Neural progenitor cell (in vitro differentiated cells): ENCODE measurements around the gene CYP2F1. TPM values are rescaled to one million over a fixed set of nuclear protein-coding genes. Genes with fewer than 3 reads are reported as not detected.
"Not testable (repeated sequence)": the region's sequence is repeated elsewhere in the genome, so short reads cannot be mapped to it uniquely, and the experiment has no call there.

Experiments used
- DNase-seq: peaks from one replicate; pipeline ENCODE4 v3.0.0-alpha.2; 2016; ENCODE audit warnings: low spot score
- H2AFZ ChIP-seq: fragments of 200-600 bp; sonication (generic); replicated peaks from 2 replicates; pipeline ENCODE4 v1.6.1; 2016; ENCODE audit warnings: antibody characterized with exemption
- H3F3A ChIP-seq: fragments of 200-600 bp; sonication (generic); 2 replicates; pipeline ENCODE4 v1.6.1; 2016; ENCODE audit warnings: antibody characterized with exemption, low read depth
- H3K27ac ChIP-seq: fragments of 200-600 bp; sonication (generic); 2 replicates; pipeline ENCODE4 v1.5.1; 2016; ENCODE audit warnings: mild to moderate bottlenecking
- H3K27me3 ChIP-seq: fragments of 200-600 bp; sonication (generic); 2 replicates; pipeline ENCODE4 v1.6.1; 2016; ENCODE audit warnings: mild to moderate bottlenecking, moderate library complexity
- H3K36me3 ChIP-seq: fragments of 200-600 bp; sonication (generic); 2 replicates; pipeline ENCODE4 v1.5.1; 2016
- H3K4me1 ChIP-seq: fragments of 200-600 bp; sonication (generic); 2 replicates; pipeline ENCODE4 v1.6.1; 2016; ENCODE audit warnings: mixed run types
- H3K4me2 ChIP-seq: fragments of 200-600 bp; sonication (generic); 2 replicates; pipeline ENCODE4 v1.6.1; 2016
- H3K4me3 ChIP-seq: fragments of 200-600 bp; sonication (generic); 2 replicates; pipeline ENCODE4 v1.5.1; 2016
- H3K79me2 ChIP-seq: fragments of 200-600 bp; sonication (generic); 2 replicates; pipeline ENCODE4 v1.6.1; 2016; ENCODE audit warnings: low read depth
- H3K9ac ChIP-seq: fragments of 200-600 bp; sonication (generic); 2 replicates; pipeline ENCODE4 v1.6.1; 2016
- H3K9me3 ChIP-seq: fragments of 200-600 bp; sonication (generic); 2 replicates; pipeline ENCODE4 v1.5.1; 2016; ENCODE audit warnings: low read depth
- H4K20me1 ChIP-seq: fragments of 200-600 bp; sonication (generic); 2 replicates; pipeline ENCODE4 v1.6.1; 2016; ENCODE audit warnings: low read depth
- H3K27ac Mint-ChIP-seq: 3 replicates; pipeline ENCODE4 v1.8.0; 2021; ENCODE audit warnings: mixed read lengths
- H3K27me3 Mint-ChIP-seq: 2 replicates; pipeline ENCODE4 v1.8.0; 2022; ENCODE audit warnings: low read depth, mild to moderate bottlenecking, inconsistent platforms, moderate library complexity, mixed read lengths; ENCODE audit not compliant: insufficient read depth
- H3K36me3 Mint-ChIP-seq: 3 replicates; pipeline ENCODE4 v1.8.0; 2021; ENCODE audit warnings: mixed read lengths
- H3K4me1 Mint-ChIP-seq: 3 replicates; pipeline ENCODE4 v1.8.0; 2021; ENCODE audit warnings: mixed read lengths
- H3K4me3 Mint-ChIP-seq: 3 replicates; pipeline ENCODE4 v1.8.0; 2021; ENCODE audit warnings: mild to moderate bottlenecking, moderate library complexity, mixed read lengths
- H3K9me3 Mint-ChIP-seq: 3 replicates; pipeline ENCODE4 v1.8.0; 2020; ENCODE audit warnings: mixed read lengths
- EZH2 ChIP-seq: fragments of 200-600 bp; sonication (generic); IDR thresholded peaks from 2 replicates; pipeline ENCODE4 v1.6.1; 2017; ENCODE audit warnings: antibody characterized with exemption, mild to moderate bottlenecking, moderate library complexity
- EZH2phosphoT487 ChIP-seq: fragments of 200-600 bp; sonication (generic); IDR thresholded peaks from 2 replicates; pipeline ENCODE4 v1.6.1; 2017; ENCODE audit warnings: antibody characterized with exemption
- total RNA-seq: library from RNA; depleted of rRNA; stranded (reverse); fragments of >200 nt; gene quantifications from 2 replicates; pipeline ENCODE4 v1.2.3, GENCODE V29; 2015; ENCODE audit warnings: low replicate concordance
- TF ChIP-seq, protein P1 (sequence below): fragments of 200-600 bp; sonication (generic); IDR thresholded peaks from 2 replicates; pipeline ENCODE4 v1.5.1; 2017; ENCODE audit warnings: antibody characterized with exemption, mild to moderate bottlenecking

CYP2F1 gene
- total RNA-seq, 1 donor from 2014 or later: not detected

DNA sequence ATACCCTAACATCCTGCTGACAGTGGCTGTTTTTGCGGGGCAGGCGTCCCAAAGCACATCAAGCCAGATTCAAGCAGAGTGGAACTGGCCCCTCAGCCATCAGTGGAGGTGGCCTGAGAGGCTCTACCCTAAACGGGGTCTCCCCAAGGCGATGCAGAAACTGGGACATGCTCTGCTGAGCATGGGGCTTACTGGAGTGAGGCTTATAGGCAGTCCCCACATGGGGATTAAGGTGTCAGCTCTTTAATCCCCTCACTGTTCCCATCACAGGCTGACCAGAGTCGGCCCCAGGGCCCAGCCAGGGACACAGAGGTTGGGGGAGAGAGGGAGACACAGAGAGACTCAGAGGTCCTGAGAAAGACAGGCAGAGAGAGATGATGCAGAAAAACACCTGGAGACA is 17.0 kb downstream of the CYP2F1 start:
- Mint-ChIP-seq H3K9me3 (no peaks in the 10 kb centered on the region), H3K27ac (no peak overlapping the region), H3K4me1 (peaks cover 22% of the 10 kb centered on the region), H3K4me3 (no peak overlapping the region), H3K36me3 (no peaks in the 10 kb centered on the region), H3K27me3 (peaks cover 16% of the 10 kb centered on the region)
- no peak overlapping the region for H3K9ac ChIP-seq
- no peak for TF ChIP-seq EZH2
- TF ChIP-seq, protein P1, sequence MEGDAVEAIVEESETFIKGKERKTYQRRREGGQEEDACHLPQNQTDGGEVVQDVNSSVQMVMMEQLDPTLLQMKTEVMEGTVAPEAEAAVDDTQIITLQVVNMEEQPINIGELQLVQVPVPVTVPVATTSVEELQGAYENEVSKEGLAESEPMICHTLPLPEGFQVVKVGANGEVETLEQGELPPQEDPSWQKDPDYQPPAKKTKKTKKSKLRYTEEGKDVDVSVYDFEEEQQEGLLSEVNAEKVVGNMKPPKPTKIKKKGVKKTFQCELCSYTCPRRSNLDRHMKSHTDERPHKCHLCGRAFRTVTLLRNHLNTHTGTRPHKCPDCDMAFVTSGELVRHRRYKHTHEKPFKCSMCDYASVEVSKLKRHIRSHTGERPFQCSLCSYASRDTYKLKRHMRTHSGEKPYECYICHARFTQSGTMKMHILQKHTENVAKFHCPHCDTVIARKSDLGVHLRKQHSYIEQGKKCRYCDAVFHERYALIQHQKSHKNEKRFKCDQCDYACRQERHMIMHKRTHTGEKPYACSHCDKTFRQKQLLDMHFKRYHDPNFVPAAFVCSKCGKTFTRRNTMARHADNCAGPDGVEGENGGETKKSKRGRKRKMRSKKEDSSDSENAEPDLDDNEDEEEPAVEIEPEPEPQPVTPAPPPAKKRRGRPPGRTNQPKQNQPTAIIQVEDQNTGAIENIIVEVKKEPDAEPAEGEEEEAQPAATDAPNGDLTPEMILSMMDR: no peak
- TF ChIP-seq EZH2phosphoT487: no peak
- no peaks in the 10 kb centered on the region for H3K9me3 ChIP-seq
- H3F3A ChIP-seq: peaks cover 24% of the 10 kb centered on the region
- H3K27me3 ChIP-seq: peaks cover 20% of the 10 kb centered on the region
- H3K79me2 ChIP-seq: no peaks in the 10 kb centered on the region
- no peak overlapping the region for H3K27ac ChIP-seq
- H3K4me1 ChIP-seq: peaks cover 7% of the 10 kb centered on the region
- no peak overlapping the region for H3K4me3 ChIP-seq
- no peak overlapping the region for H2AFZ ChIP-seq
- no peaks in the 10 kb centered on the region for H4K20me1 ChIP-seq
- DNase-seq: peak; percentile 72
- H3K36me3 ChIP-seq: no peaks in the 10 kb centered on the region
- H3K4me2 ChIP-seq: peak overlapping the region; percentile 4

DNA sequence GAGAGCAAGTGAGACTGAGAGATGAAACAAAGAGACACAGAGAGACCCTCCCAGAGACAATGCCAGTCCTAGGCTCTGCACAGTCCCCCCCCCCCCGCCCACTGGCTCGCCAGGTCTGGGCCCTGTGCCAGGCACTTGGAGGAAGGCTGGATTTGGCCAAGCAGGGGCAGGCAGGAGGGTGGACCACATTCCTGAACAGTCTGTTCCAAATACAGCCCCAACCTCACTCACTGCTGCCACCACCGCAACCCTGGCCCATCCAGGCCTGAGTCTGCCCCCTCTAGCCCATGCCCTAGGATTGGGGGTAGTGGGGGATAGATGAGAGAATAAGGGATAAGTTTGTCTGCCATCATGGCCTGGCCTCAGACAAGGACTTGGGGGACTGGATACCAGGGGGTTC is 19.0 kb downstream of the CYP2F1 start:
- H3K4me2 ChIP-seq: no peak overlapping the region
- no peak overlapping the region for H3K9ac ChIP-seq
- H3K36me3 ChIP-seq: no peaks in the 10 kb centered on the region
- H3K27me3 ChIP-seq: peaks cover 20% of the 10 kb centered on the region
- Mint-ChIP-seq H3K27me3 (peaks cover 14% of the 10 kb centered on the region), H3K4me1 (peaks cover 13% of the 10 kb centered on the region), H3K9me3 (peaks cover 3% of the 10 kb centered on the region), H3K4me3 (peak overlapping the region; percentile 53), H3K27ac (no peak overlapping the region), H3K36me3 (no peaks in the 10 kb centered on the region)
- H2AFZ ChIP-seq: no peak overlapping the region
- no peaks in the 10 kb centered on the region for H3K79me2 ChIP-seq
- peaks cover 7% of the 10 kb centered on the region for H3K4me1 ChIP-seq
- no peak for TF ChIP-seq EZH2
- TF ChIP-seq, protein P1: no peak
- TF ChIP-seq EZH2phosphoT487: no peak
- no peak for DNase-seq
- H3F3A ChIP-seq: peaks cover 15% of the 10 kb centered on the region
- no peaks in the 10 kb centered on the region for H4K20me1 ChIP-seq
- H3K4me3 ChIP-seq: no peak overlapping the region
- H3K27ac ChIP-seq: no peak overlapping the region
- H3K9me3 ChIP-seq: no peaks in the 10 kb centered on the region

DNA sequence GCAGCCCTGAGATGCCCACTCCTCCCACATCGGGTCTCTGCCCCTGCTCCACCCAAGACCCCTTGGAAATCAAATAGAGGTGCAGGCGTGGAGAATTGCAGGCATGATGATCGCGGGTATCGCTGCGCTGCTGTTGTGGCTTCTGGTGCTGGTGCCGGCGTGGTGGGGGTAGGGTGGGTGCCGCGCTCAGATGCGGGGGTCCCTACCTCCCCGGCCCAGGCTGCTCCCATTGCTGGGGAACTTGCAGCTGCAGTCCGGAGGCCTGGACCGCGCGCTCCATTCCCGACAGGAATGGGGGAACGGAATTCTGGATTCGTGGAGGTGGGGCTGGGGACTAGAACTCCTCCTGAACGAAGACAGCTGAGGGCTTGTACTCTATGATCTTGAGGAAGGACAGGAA is 20.4 kb downstream of the CYP2F1 start:
- Mint-ChIP-seq H3K36me3 (no peaks in the 10 kb centered on the region), H3K4me3 (peak overlapping the region; percentile 75)

GRCh38 chr19:41135390-41136384 is 21.5 kb downstream of the CYP2F1 start:
- H3K79me2 ChIP-seq, H3K36me3 ChIP-seq, H3K36me3 Mint-ChIP-seq, H3K27ac Mint-ChIP-seq, H4K20me1 ChIP-seq, H3K27ac ChIP-seq, H3K9me3 Mint-ChIP-seq, H3K4me1 ChIP-seq, H3K9me3 ChIP-seq, H3K9ac ChIP-seq, H3K4me1 Mint-ChIP-seq: not testable (repeated sequence)
- Histone ChIP-seq H3K27me3 (peaks cover 13% of the 10 kb centered on the region), H3F3A (peaks cover 10% of the 10 kb centered on the region), H3K4me2 (peak overlapping the region; percentile 71), H3K4me3 (peak overlapping the region; percentile 56), H2AFZ (peak overlapping the region; percentile 96)
- DNase-seq: peak; percentile 83
- Mint-ChIP-seq H3K27me3 (peaks cover 16% of the 10 kb centered on the region), H3K4me3 (peak overlapping the region; percentile 87)

More for the DNA sequence above, 20.4 kb downstream of the CYP2F1 start:
- no peak for DNase-seq
- peaks cover 13% of the 10 kb centered on the region for H3K27me3 ChIP-seq
- no peaks in the 10 kb centered on the region for H3K79me2 ChIP-seq
- H3K4me2 ChIP-seq: no peak overlapping the region
- no peak overlapping the region for H3K4me3 ChIP-seq
- no peaks in the 10 kb centered on the region for H4K20me1 ChIP-seq
- Mint-ChIP-seq H3K27me3 (peaks cover 16% of the 10 kb centered on the region), H3K4me1 (peaks cover 9% of the 10 kb centered on the region), H3K9me3 (peaks cover 3% of the 10 kb centered on the region), H3K27ac (peak overlapping the region; percentile 60)
- H3F3A ChIP-seq: peaks cover 10% of the 10 kb centered on the region
- H3K27ac ChIP-seq: no peak overlapping the region
- no peaks in the 10 kb centered on the region for H3K9me3 ChIP-seq
- H3K36me3 ChIP-seq: no peaks in the 10 kb centered on the region
- H3K9ac ChIP-seq: no peak overlapping the region
- H2AFZ ChIP-seq: no peak overlapping the region
- TF ChIP-seq EZH2phosphoT487 (no peak), EZH2 (no peak)
- TF ChIP-seq, protein P1: no peak
- H3K4me1 ChIP-seq: peaks cover 7% of the 10 kb centered on the region
